Epidermal melanocyte (primary cell): ENCODE results near the gene PWWP2B.

Source experiments
- DNase-seq: peaks from one replicate; pipeline ENCODE4 v3.0.0; 2011; ENCODE audit warnings: low spot score; ENCODE audit not compliant: insufficient read length

Gene PWWP2B

GRCh38 chr10:132418527-132419416, 21.8 kb downstream of the PWWP2B start:
- peak; percentile 35 for DNase-seq

GRCh38 chr10:132419538-132420468, 22.8 kb downstream of the PWWP2B start:
- DNase-seq: no peak

- DNase-seq: no peak
Observed at GRCh38 chr10:132420469-132420980, 23.5 kb downstream of the PWWP2B start.

DNA sequence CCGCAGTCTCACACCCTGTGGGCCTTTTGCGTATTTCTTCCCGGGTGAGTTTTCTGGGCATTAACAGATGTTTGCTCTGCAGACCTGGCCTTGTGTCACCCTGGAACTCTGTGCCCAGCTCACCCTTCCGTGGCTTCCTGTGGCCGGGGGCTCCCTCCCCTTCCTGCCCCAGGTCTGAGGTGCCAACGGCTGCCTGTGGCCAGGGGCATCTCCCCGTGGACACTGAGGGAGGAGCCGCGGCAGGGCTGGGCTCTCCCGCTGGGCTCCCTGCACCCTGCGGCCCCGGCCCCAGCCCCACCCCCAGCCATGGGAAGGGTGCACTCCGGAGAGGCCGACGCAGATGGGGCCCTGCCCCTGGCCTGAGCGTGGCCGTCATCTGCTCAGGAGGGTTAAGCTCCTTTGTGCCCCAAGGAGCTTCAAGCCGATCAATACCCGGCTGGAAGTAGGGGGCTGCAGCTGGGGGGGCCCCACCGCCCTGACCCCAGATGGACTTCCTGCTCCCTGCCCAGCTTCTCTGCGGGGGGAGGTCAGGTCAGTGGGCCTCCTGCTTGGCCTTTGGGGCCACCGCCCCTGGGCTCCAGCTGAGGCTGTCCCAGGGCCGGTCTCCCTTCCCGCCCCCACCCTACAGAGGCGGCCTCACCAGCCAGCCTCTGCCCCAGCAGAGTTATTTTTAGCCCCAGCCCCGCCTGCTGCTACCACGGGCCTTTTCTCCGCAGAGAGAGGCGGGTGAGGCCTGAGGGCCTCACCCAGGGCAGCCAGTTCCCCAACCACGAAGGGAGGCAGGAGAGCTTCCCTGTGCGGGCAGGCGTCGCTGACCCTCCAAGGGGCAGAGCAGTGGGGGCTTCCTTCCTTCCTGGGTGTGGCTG, 24.2 kb downstream of the PWWP2B start:
- DNase-seq: peak; percentile 93

DNA sequence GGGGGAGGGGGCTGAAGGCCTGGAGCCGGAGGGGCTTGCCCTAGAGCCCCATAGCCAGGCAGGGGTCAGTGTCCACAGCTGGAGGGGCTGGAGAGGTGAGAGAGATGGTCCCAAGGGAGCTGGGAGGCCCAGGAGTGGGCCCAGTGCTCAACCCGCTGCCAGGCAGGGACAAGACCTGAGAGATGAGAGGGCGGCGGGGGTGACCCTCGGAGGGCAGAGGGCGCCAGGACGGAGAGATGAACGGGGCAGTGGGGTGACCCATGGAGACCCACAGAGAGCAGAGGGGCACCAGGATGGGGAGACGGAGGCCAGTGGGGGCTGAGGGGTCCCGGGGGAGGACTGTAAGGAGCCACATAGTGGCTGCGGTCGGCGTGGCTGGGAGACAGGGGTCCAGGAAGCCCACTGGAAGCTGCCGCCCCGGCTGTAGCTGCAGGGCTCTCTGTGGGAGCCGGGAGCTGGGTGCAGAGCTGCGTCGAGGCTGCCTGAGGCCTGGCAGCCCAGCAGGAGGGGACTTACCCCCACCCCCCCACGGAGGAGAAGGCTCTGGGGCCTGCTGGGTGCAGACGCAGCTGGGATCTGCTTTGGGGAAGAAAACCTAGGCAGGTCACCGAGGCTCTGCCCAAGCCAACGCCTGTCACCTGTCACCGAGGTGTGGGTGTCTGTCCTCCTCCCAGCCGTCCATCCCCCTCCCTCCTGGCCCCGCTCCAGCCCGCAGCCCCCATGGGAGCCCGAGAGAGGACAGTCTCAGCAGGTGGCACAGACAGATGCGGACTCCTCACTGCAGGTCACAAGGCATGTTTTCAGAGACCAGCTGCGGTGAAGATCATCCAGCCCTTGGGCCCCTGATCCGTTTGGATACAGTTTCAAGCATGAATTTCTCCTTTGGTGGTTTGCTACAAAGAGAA, 25.1 kb downstream of the PWWP2B start:
- DNase-seq: no peak

GRCh38 chr10:132422903-132423825, 26.2 kb downstream of the PWWP2B start:
- DNase-seq: no peak

- no peak for DNase-seq
Observed at GRCh38 chr10:132423966-132424861, 27.2 kb downstream of the PWWP2B start.

DNA sequence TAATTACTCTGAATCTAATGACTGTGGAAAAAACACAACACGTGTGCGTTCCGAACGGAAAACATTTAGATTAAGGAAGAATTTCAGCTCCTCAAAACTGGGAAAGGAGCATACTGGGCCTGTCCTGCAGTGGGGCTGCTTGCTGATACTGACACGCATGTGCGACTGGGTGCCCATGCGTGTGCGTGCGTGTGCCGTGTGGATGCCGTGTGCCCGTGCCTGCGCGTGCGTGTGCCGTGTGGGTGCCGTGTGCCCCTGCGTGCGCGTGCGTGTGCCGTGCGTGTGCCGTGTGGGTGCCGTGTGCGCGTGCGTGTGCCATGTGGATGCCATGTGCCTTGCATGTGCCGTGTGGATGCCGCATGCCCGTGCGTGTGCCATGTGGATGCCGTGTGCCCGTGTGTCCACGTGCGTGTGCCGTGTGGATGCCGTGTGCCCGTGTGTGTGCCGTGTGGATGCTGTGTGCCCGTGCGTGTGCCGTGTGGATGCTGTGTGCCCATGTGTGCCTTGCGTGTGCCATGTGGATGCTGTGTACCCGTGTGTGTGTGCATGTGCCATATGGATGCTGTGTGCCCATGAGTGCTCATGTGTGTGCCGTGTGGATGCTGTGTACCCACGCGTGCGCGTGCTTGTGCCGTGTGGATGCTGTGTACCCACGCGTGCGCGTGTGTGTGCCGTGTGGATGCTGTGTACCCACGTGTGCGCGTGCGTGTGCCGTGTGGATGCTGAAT, 28.2 kb downstream of the PWWP2B start:
- DNase-seq: no peak

GRCh38 chr10:132425757-132426155, 28.8 kb downstream of the PWWP2B start:
- DNase-seq: no peak

DNA sequence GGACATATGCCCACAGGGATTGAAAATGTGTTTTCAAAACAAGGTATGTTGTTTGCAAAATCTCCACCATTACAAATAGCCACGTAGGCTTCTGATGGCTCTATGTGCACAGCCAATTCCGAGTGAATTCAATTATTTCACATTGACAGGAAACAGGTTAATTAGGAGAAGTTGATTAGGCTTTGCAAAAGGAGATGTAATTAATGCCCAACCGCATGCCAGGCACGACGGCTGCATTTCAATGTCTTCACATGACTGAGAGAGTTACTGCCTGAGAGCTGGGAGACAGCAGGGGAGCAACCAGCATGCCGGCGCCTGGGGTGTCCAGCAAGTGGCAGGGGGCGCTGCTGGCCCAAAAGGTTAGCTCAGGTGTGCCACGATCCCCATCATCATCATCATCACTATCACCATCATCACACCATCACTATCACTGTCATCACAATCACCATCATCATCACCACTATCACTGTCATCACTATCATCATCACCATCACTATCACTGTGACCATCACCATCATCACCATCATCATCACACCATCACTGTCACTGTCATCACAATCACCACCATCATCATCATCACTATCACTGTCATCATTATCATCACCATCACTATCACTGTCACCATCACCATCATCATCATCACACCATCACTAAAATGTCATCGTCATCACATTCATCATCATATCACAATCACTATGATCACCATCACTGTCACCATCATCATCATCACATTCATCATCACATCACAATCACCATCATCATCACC, 30.2 kb downstream of the PWWP2B start:
- no peak for DNase-seq

- DNase-seq: no peak
Observed at GRCh38 chr10:132427939-132428367, 31.0 kb downstream of the PWWP2B start.

DNA sequence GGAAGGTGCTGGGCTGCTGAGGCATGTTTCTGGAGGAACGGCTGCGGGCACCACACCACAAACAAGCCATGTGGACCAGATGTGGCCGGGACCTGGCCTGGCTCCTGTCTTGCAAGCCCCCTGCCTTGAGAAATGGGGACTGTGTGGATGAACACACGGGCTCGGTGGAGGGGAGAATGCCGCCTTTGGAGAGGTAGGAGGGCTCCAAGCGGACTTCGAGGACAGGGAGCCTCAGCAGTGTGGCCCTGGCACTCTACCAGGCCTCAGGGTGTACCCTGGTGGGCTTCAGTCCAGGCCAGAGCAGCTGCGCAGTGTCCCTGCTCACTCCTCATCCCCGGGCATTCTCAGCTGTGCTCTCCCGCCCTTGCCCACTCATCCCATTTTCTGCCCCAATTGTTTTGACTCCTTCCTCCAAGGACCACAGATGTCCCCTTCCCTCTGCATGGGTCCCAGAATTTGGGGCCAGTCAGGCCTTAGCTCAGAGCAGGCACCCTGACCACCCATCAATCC, 31.5 kb downstream of the PWWP2B start:
- DNase-seq: no peak

GRCh38 chr10:132429281-132430230, 32.6 kb downstream of the PWWP2B start:
- no peak for DNase-seq

DNA sequence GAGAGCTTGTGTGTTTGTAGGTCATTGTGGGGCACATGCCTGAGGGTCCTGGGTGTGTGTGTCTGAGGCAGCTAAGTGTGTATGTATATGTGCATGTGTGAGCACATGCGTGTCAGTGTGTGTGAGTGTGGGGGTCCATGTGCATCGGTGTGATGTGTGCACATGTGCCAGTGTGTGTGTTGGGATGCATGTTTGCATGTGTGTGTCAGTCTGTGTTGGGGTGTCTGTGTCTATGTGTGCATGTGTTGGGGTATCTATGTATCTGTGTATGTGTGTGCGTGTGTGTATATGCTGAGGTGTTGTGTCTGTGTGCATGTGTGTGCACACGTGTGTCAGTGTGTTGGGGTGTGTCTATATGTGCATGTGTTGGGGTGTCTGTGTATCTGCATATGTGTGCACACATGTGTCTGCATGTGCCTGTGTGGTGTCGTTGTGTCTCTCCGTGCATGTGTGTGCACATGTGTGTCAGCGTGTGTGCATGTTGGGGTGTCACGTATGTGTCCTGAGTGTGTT, 33.3 kb downstream of the PWWP2B start:
- DNase-seq: no peak

GRCh38 chr10:132430861-132431271, 33.9 kb downstream of the PWWP2B start:
- no peak for DNase-seq
